Neural progenitor cell (in vitro differentiated cells): ENCODE data around the gene DNAJB5.

Experiments used
- CTCF ChIP-seq: fragments of 200-600 bp; sonication (generic); IDR thresholded peaks from 2 replicates; pipeline ENCODE4 v1.5.1; 2017; ENCODE audit warnings: antibody characterized with exemption, mild to moderate bottlenecking
- EZH2 ChIP-seq: fragments of 200-600 bp; sonication (generic); IDR thresholded peaks from 2 replicates; pipeline ENCODE4 v1.6.1; 2017; ENCODE audit warnings: antibody characterized with exemption, mild to moderate bottlenecking, moderate library complexity
- EZH2phosphoT487 ChIP-seq: fragments of 200-600 bp; sonication (generic); IDR thresholded peaks from 2 replicates; pipeline ENCODE4 v1.6.1; 2017; ENCODE audit warnings: antibody characterized with exemption

DNA sequence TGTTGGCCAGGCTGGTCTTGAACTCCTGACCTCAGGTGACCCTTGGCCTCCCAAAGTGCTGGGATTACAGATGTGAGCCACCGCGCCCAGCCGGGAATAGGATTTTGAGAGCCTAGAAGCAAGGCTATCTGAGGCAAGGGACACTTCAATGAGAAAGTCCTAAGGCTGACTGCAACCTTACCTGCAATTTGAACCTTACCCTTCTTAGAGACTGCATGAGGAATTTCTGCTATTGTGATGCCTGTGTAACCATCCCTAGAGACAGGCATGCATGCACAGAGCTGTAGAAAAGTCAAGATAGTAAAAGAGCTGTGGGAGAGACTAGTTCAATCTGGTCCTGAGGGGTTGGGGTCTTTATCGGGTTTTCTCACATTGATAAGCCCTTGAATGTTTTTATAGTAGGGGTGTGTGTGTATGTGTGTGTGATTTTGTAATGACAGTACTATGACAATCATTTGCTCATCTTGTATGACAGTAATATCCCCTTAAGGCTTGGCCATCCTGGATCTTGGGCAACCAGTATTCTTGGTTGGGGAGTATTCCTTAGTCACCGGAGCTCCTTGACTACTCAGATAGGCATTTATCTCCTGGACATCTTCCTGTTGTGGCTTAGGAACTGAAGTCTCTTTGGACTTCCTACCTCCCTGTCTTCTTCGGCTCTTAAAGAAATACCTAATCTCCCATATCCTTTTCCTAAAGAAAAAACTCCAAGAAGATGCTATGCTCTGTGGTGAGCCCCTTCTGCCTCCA, 11.2 kb downstream of the DNAJB5 start:
- TF ChIP-seq CTCF: no peak
- no peak for TF ChIP-seq EZH2
- no peak for TF ChIP-seq EZH2phosphoT487
